IPS DF 6.9 (cell line): ENCODE measurements around the gene MEOX1.

Source experiments
- DNase-seq: peaks from one replicate; pipeline ENCODE4 v3.0.0-alpha.2; 2013; ENCODE audit warnings: low read depth, low spot score
- H3K27ac ChIP-seq: one replicate; pipeline ENCODE4 v1.5.1; 2013; ENCODE audit warnings: low read length, control low read depth
- H3K27me3 ChIP-seq: 2 replicates; pipeline ENCODE4 v1.6.1; 2013; ENCODE audit warnings: mild to moderate bottlenecking, low read length; ENCODE audit not compliant: control insufficient read depth, insufficient read depth
- H3K36me3 ChIP-seq: 2 replicates; pipeline ENCODE4 v1.6.1; 2013; ENCODE audit warnings: low read length; ENCODE audit not compliant: control insufficient read depth, insufficient read depth
- H3K4me1 ChIP-seq: 2 replicates; pipeline ENCODE4 v1.6.1; 2013; ENCODE audit warnings: low read length; ENCODE audit not compliant: control insufficient read depth, insufficient read depth
- H3K4me3 ChIP-seq: 2 replicates; pipeline ENCODE4 v1.5.1; 2013; ENCODE audit warnings: mild to moderate bottlenecking, low read length
- H3K9me3 ChIP-seq: 2 replicates; pipeline ENCODE4 v1.6.1; 2013; ENCODE audit warnings: low read length, inconsistent platforms; ENCODE audit not compliant: control insufficient read depth, insufficient read depth
- WGBS: extraction: QIAGEN DNeasy Blood & Tissue Kit; methylation state at CpG from one replicate; pipeline ENCODE4 v1.1.7; 2013; ENCODE audit warnings: mixed read lengths, missing lambda C conversion rate; ENCODE audit not compliant: insufficient read length, insufficient coverage; 5-methylcytosine and 5-hydroxymethylcytosine counted together

MEOX1 gene

GRCh38 chr17:43620581-43620980 lies 41.1 kb downstream of the MEOX1 start:
- DNase-seq: no peak
- Histone ChIP-seq H3K4me3 (no peak overlapping the region), H3K27me3 (no peaks in the 10 kb centered on the region), H3K27ac (no peak overlapping the region), H3K9me3 (no peaks in the 10 kb centered on the region), H3K36me3 (no peaks in the 10 kb centered on the region), H3K4me1 (no peaks in the 10 kb centered on the region)
- WGBS: no CpG with 5 or more reads among the region's 2 CpGs

- Histone ChIP-seq H3K27ac (no peak overlapping the region), H3K27me3 (no peaks in the 10 kb centered on the region), H3K4me3 (no peak overlapping the region), H3K4me1 (no peaks in the 10 kb centered on the region), H3K9me3 (no peaks in the 10 kb centered on the region), H3K36me3 (no peaks in the 10 kb centered on the region)
- no CpG with 5 or more reads among the region's 9 CpGs for WGBS
- DNase-seq: no peak
Measured at GRCh38 chr17:43620147-43620546, 41.6 kb downstream of the MEOX1 start.

- no peak overlapping the region for H3K27ac ChIP-seq
- H3K27me3 ChIP-seq: no peaks in the 10 kb centered on the region
- no CpG with 5 or more reads among the region's 5 CpGs for WGBS
Measured at GRCh38 chr17:43619705-43620104, 42.0 kb downstream of the MEOX1 start.

GRCh38 chr17:43618276-43618675 lies 43.4 kb downstream of the MEOX1 start:
- Histone ChIP-seq H3K4me3 (no peak overlapping the region), H3K4me1 (no peaks in the 10 kb centered on the region), H3K27me3 (no peaks in the 10 kb centered on the region), H3K36me3 (no peaks in the 10 kb centered on the region), H3K27ac (no peak overlapping the region), H3K9me3 (no peaks in the 10 kb centered on the region)
- WGBS: no CpG with 5 or more reads among the region's 8 CpGs
- DNase-seq: no peak

More at GRCh38 chr17:43619705-43620104, 42.0 kb downstream of the MEOX1 start:
- DNase-seq: no peak
- Histone ChIP-seq H3K9me3 (no peaks in the 10 kb centered on the region), H3K4me3 (no peak overlapping the region), H3K36me3 (no peaks in the 10 kb centered on the region), H3K4me1 (no peaks in the 10 kb centered on the region)

GRCh38 chr17:43616852-43617251 lies 44.9 kb downstream of the MEOX1 start:
- no peaks in the 10 kb centered on the region for H3K27me3 ChIP-seq
- no peak overlapping the region for H3K27ac ChIP-seq
- WGBS: no CpG with 5 or more reads among the region's 5 CpGs
- DNase-seq: no peak
- H3K4me3 ChIP-seq: no peak overlapping the region
- no peaks in the 10 kb centered on the region for H3K36me3 ChIP-seq
- no peaks in the 10 kb centered on the region for H3K4me1 ChIP-seq
- H3K9me3 ChIP-seq: no peaks in the 10 kb centered on the region

- H3K36me3 ChIP-seq: no peaks in the 10 kb centered on the region
- no CpG with 5 or more reads among the region's 2 CpGs for WGBS
- no peaks in the 10 kb centered on the region for H3K4me1 ChIP-seq
- no peak for DNase-seq
- H3K4me3 ChIP-seq: no peak overlapping the region
- no peak overlapping the region for H3K27ac ChIP-seq
- no peaks in the 10 kb centered on the region for H3K27me3 ChIP-seq
- H3K9me3 ChIP-seq: no peaks in the 10 kb centered on the region
Measured at GRCh38 chr17:43616421-43616820, 45.3 kb downstream of the MEOX1 start.

- Histone ChIP-seq H3K9me3 (no peaks in the 10 kb centered on the region), H3K4me1 (no peaks in the 10 kb centered on the region), H3K27me3 (no peaks in the 10 kb centered on the region), H3K4me3 (no peak overlapping the region), H3K36me3 (no peaks in the 10 kb centered on the region), H3K27ac (no peak overlapping the region)
- DNase-seq: no peak
- no CpG with 5 or more reads among the region's 1 CpG for WGBS
Measured at GRCh38 chr17:43616029-43616351, 45.7 kb downstream of the MEOX1 start.

- Histone ChIP-seq H3K9me3 (no peaks in the 10 kb centered on the region), H3K4me3 (no peak overlapping the region), H3K27ac (no peak overlapping the region), H3K36me3 (no peaks in the 10 kb centered on the region), H3K27me3 (no peaks in the 10 kb centered on the region), H3K4me1 (no peaks in the 10 kb centered on the region)
- WGBS: no CpG with 5 or more reads among the region's 11 CpGs
- no peak for DNase-seq
Measured at GRCh38 chr17:43615330-43616028, 46.2 kb downstream of the MEOX1 start.

- Histone ChIP-seq H3K9me3 (no peaks in the 10 kb centered on the region), H3K36me3 (no peaks in the 10 kb centered on the region), H3K27me3 (no peaks in the 10 kb centered on the region), H3K27ac (no peak overlapping the region), H3K4me1 (no peaks in the 10 kb centered on the region), H3K4me3 (no peak overlapping the region)
- no CpG with 5 or more reads among the region's 5 CpGs for WGBS
- no peak for DNase-seq
Measured at GRCh38 chr17:43614561-43614960, 47.2 kb downstream of the MEOX1 start.

GRCh38 chr17:43613917-43614316 lies 47.8 kb downstream of the MEOX1 start:
- H3K9me3 ChIP-seq: no peaks in the 10 kb centered on the region
- no peak for DNase-seq
- H3K27me3 ChIP-seq: no peaks in the 10 kb centered on the region
- WGBS: 100% methylated on average over 1 of the region's 6 CpGs
- H3K4me3 ChIP-seq: no peak overlapping the region
- H3K4me1 ChIP-seq: no peaks in the 10 kb centered on the region
- H3K27ac ChIP-seq: no peak overlapping the region
- no peaks in the 10 kb centered on the region for H3K36me3 ChIP-seq

- Histone ChIP-seq H3K27ac (no peak overlapping the region), H3K9me3 (no peaks in the 10 kb centered on the region), H3K4me1 (no peaks in the 10 kb centered on the region), H3K27me3 (no peaks in the 10 kb centered on the region), H3K4me3 (no peak overlapping the region), H3K36me3 (no peaks in the 10 kb centered on the region)
- no peak for DNase-seq
- no CpG with 5 or more reads among the region's 3 CpGs for WGBS
Measured at GRCh38 chr17:43612515-43612914, 49.2 kb downstream of the MEOX1 start.
